NOMO-1 (cell line): ENCODE results near the gene CNOT2.

Experiments used
- DNase-seq, 2 experiments: peaks; one replicate each; lab custom pipeline; 2025; ENCODE audit not compliant: unreplicated experiment in 2 of 2; lab: John Stamatoyannopoulos, UW

CNOT2 gene

DNA sequence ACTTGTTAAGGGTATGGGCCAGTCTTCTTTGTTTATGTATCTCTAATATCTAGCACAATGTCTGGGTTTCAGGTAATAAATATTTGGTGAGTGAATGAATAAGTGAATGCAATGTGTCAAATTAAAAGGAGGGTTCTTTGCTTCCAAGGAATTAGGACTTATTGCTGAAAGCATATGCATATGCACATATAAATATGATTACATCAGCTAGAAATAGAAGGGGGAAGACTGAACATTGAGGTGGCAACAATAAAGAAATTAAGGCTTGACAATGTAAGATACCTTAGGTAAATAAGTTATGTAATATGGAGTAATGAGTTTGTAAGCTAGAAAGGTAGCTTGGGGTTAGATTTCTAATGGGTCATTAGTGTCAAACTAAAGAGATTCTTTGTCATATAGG is 160.6 kb downstream of the CNOT2 start:
- no peak for DNase-seq
